Left kidney (tissue), 2 donors: ENCODE results near the gene PI4K2B. TPM values are rescaled to one million over a fixed set of nuclear protein-coding genes. Genes with fewer than 3 reads are reported as not detected.
A peak's percentile ranks its signal among the peaks of the same experiment; 100 is the strongest.
"Not testable (repeated sequence)": the region's sequence is repeated elsewhere in the genome, so short reads cannot be mapped to it uniquely, and the experiment has no call there.

Experiments
- DNase-seq: peaks from one replicate; pipeline ENCODE4 v3.0.0-alpha.2; 2013
- polyA plus RNA-seq: library from polyadenylated mRNA; unstranded; fragments of 120-200 nt; gene quantifications from one replicate; pipeline ENCODE4 v1.2.1, GENCODE V29; 2013; ENCODE audit not compliant: insufficient read length

Gene PI4K2B
- polyA plus RNA-seq, 1 donor = 18.8 TPM

DNA sequence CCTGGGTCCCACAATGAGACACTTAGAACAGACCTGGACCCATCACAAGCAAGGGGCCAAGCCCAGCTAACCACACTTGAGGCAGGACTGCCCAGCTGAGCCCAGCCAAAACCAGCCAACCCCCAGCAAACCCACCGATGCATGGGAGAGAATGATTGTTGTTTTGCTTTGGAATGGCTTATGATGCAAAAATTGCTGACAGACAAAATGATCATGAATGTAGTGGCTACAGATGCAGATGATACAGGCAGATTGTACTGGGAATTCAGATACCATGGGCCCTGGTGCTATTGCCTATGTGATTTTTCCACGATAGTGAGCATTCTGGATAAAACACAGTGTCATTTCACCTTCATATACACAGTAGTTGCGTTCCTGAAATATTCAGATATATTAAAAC, 69.7 kb downstream of the PI4K2B start:
- DNase-seq = no peak

- DNase-seq = no peak
Measured at GRCh38 chr4:25306518-25307057, 72.8 kb downstream of the PI4K2B start.

- DNase-seq = no peak
Measured at GRCh38 chr4:25307596-25307995, 73.8 kb downstream of the PI4K2B start.

- DNase-seq = no peak
Measured at GRCh38 chr4:25308306-25308705, 74.5 kb downstream of the PI4K2B start.

DNA sequence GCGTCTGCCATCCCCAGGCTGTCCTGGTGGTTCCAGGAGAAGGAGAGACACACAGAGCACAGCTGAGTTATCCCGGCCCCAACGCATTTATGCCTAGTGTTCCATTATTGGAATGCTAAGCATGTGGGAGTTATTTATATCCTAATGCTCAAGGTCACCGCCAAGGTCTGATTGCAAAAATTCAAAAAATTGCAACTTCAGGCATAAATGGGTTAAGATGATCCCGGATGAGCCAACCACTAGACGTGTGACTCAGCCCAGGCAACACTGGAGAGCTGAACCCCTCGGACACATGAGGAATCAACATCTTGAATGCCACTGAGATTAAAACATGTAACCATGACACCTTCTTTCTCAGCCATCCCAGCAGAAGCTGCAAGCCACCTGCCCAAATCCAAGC, 74.9 kb downstream of the PI4K2B start:
- no peak for DNase-seq

GRCh38 chr4:25310066-25310802, 76.4 kb downstream of the PI4K2B start:
- no peak for DNase-seq

DNA sequence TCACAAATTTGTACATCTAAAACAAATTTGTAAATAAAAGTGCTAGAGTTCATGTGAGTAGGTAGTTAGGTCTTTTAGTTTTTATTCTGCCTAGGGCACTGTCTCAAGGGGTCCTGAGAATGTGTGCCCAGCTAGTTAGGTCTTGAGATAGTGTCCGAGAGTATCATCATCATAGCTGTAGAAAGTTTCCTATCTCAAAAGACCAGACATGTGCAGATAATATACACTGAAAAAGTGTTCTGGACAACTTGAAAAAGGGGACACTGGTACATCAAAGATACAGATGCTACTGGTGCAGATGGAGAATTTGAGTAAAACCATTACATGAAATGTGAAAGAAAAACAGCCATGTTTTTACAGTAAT, 77.0 kb downstream of the PI4K2B start:
- no peak for DNase-seq

GRCh38 chr4:25312496-25313200, 78.8 kb downstream of the PI4K2B start, which contains the start of gene ZCCHC4:
Gene ZCCHC4, plus strand, starts transcription at chr4:25312774. Its CDS starts 36 bp downstream, at chr4:25312810.
- peak; percentile 89 for DNase-seq

- DNase-seq = no peak
Measured at GRCh38 chr4:25313201-25313895, 79.5 kb downstream of the PI4K2B start.

DNA sequence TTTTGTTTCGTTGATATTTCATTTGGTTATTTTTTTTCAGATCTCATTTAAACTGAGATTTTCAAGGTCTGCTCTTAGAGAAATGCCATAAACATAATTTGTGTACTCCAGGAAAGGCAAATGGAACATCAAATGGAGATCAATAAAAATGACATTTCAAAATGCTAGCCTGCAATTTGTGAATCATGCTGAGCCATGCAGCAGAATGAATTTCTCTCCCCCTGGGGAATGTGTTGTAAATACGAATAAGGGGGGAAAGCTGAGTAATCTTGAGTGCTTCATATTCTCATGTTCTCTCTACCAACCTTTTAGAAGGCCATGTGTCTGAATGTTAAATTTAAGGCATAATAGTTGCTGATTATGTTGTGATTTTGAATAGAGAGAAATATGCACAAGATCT, 86.5 kb downstream of the PI4K2B start:
- no peak for DNase-seq

DNA sequence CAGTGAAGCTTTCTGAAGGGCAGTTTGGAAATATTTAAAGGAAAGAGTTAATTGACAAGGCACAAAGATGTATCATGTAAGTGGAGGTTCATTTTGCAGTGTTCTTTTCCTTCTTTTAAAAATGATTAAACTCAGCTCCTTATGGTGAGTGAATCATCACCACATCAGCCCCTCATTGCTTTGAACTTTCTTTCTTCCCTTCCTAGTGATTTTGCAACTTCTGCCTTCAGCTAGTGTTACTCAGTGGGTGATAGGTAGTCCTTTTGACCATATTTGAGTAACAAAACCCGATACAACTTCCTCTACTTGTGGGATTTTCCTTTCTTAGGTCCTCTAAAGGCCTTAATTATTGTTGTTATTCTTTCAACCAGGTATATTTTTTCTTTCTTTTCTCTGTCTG, 86.9 kb downstream of the PI4K2B start:
- no peak for DNase-seq

- DNase-seq = no peak
Measured at GRCh38 chr4:25321703-25322102, 87.9 kb downstream of the PI4K2B start.

DNA sequence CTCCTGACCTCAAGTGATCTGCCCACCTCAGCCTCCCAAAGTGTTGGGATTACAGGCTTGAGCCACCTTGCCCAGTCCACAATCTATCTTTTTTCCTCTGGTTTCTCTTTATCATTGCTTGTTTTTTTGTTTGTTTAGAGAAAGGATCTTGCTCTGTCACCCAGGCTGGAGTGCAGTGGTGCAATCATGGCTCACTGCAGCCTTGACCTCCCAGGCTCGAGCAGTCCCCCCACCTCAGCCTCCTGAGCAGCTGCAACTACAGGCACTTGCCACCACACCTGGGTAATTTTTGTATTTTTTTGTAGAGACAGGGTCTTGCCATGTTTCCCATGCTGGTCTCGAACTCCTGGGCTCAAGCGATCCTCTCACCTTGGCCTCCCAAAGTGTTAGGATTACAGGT, 94.6 kb downstream of the PI4K2B start:
- DNase-seq = not testable (repeated sequence)

Other genes with a start within 250 kb of the PI4K2B start
- gene LGI2, start 203.1 kb upstream of the PI4K2B start, polyA plus RNA-seq = 26.7 TPM
- 21.9 TPM for gene SEPSECS, start 73.6 kb upstream of the PI4K2B start, polyA plus RNA-seq
- gene ZCCHC4, start 78.7 kb downstream of the PI4K2B start, polyA plus RNA-seq = 17.0 TPM
- gene ANAPC4, start 143.2 kb downstream of the PI4K2B start, polyA plus RNA-seq = 67.8 TPM